Right lobe of liver (tissue), 4 donors: Measurements from ENCODE around the gene POLR2B.

Experiments
- POLR2A ChIP-seq: fragments of 450-650 bp; IDR thresholded peaks from one replicate; pipeline ENCODE4 v1.6.1; 2017; ENCODE audit warnings: antibody characterized with exemption, mild to moderate bottlenecking
- TF ChIP-seq, protein P1 (sequence below), 4 donors: fragments of 200-600 bp in 3 of 4; fragments of 450-650 bp in 1 of 4; IDR thresholded peaks; one replicate each; pipeline versions ENCODE4 v1.5.1 to v1.8.0; 2016 to 2022; ENCODE audit warnings: antibody characterized with exemption in 4 of 4, mild to moderate bottlenecking in 2 of 4
- donor health status: DM: no; HTN: no; CAD: no.
- donor health status: DM: no; HTN: no; CAD: no.
- donor health status: DM: no; HTN: yes; CAD: no.

DNA sequence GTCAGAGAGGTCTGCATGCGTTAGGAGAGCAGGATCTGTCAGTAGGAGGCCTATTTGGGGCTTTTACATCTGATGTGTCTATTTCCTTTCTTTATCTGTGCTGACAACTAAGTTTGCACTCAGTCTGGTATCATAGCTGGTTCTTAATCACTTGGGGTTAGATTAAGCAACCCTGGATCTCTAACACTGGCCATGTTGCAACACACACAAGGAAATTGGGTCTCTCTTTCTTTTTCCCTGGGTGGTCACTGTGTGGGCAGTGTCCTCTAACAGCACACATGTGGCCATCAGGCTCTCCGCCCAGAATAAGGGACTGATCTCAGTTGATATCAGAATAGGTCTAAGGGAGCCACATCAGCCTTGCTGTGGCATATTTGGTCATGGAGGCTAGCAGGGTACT, 92.6 kb downstream of the POLR2B start:
- TF ChIP-seq, protein P1, sequence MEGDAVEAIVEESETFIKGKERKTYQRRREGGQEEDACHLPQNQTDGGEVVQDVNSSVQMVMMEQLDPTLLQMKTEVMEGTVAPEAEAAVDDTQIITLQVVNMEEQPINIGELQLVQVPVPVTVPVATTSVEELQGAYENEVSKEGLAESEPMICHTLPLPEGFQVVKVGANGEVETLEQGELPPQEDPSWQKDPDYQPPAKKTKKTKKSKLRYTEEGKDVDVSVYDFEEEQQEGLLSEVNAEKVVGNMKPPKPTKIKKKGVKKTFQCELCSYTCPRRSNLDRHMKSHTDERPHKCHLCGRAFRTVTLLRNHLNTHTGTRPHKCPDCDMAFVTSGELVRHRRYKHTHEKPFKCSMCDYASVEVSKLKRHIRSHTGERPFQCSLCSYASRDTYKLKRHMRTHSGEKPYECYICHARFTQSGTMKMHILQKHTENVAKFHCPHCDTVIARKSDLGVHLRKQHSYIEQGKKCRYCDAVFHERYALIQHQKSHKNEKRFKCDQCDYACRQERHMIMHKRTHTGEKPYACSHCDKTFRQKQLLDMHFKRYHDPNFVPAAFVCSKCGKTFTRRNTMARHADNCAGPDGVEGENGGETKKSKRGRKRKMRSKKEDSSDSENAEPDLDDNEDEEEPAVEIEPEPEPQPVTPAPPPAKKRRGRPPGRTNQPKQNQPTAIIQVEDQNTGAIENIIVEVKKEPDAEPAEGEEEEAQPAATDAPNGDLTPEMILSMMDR (IDR thresholded peaks at IDR 0.05): no peak
- TF ChIP-seq POLR2A: no peak
